NCI-H69 (cell line): ENCODE results near the gene VPS35.

ENCODE experiments used
- DNase-seq: peaks from one replicate; lab custom pipeline; 2025; lab: John Stamatoyannopoulos, UW

The VPS35 gene

DNA sequence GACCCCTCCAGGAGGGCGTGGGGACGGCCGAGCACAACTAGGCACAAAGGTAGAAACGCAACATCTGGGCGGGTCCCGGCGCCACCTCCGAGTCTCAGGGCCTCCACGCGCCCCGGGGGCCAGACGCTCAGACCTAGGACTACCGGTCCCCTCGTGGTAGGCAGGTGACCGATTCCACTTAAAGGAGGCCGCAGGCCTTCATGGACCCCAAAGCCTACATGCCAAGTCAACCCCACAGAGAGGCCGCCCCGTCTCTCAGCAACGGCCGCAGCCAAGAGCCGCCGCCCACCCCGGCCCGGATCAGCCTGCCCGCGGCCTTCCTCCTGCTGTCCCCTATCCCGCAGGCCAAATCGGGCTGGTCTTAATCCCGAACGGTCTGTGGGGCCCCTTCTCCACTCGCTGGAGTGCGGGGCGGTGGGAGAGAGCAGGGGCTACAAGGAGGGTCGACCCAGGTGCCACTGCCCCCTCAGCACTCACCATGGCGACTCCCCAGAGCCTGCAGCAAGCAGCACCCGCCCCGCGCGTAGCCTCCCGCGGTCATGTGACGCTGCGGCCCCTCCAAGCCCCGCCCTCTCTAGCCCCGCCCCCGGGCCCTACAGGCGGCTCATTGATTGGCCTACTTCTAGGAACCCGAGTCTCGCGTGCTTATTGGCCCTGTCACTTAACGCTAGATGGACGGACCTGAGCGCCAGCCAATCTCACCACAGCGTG, at the start of gene VPS35:
TSS of gene VPS35 (minus strand) at position 525 of the 711 bp plus-strand sequence. CDS start at position 480, 45 bp downstream.
- DNase-seq, result peak; percentile 97

DNA sequence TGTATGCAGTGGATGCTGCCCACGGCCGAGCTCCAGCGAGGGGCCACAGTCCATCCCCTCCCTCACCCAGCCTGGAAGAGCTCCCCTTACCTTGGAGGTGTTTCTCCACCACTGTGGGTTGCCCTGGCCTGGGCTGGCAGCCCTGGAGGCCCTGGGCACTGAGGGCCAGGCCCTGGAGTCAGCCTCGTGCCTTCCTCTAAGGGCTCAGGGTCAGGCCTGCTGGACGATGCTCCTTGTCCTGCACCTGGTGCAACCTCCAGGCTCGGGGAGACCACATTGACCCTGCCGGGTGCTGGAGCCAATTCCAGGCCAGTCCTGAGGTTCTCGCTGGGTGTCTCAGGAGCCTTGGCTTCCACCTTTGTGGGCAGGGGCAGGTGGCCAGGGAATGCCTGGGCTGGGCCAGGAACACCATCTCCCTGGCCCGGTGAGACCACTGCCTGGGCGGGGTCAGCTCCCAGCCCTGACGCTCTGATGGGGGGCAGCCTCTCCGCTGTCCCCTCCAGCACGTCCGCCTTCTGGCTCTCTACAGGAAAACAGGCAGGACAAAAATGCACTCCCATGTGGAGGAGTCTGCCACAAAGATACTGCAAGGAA, 48.7 kb upstream of the VPS35 start:
- no peak for DNase-seq

DNA sequence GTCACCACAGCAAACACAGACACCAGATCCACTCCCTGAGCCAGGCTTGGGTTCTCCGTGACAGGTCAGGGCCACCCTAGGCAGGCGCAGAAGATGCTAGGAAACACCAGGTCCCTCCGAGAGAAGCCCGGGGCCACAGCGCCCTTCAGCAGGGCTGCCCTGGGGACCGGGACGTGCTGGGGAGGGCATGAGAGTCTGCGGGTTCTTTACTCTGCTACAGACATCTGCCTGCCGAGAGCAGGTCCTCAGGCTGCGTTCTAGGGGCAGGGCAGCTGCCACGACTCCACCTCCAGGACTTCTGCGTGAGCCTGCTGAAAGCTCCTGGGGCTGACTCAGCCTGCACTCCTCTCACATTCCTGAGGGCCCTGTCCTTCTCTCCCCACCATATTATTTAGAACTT, 47.7 kb upstream of the VPS35 start:
- DNase-seq, result no peak

DNA sequence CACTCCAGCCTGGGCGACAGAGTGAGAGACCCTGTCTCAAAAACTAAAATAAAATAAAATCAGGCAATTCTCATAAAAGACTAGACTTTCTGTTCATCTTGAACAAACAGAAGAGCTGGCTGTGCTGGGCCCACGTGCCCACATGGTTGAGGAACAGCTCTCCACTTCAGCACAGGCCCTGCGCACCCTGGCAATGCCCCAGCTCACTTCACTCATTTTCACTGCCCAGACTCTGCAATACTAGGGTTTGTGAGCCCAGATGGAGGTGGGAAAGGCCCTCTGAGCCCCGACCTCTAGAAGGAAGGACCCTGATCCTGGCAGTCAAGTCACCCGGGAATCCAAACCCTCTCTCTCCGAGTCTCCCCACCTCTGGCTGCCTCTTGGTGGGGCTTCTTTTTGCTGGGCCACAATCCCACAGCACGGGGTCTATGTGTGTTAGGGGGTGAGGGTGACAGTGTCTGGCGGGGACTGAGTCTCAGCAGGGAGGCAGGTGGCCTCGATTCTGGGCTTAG, 44.4 kb upstream of the VPS35 start:
- no peak for DNase-seq

DNA sequence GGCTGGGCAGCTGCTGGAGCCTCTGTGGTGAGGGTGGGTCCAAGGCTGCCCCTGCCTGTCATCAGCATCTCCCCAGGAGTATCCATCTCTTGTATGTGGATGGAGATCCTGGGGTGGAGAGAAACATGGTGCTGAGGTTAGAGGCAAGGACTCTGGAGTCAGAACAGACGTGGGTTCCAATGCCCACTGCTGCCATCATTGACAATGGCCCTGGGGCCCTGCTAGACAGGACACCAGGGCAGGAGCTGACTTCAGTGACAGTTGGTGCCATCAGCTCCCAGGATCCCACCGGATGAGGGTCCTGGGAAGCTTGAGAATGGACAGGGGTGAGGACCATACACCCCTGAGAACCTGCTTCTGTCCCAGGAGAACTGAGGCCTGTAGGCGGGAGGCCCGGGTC, 43.6 kb upstream of the VPS35 start:
- DNase-seq, result no peak

DNA sequence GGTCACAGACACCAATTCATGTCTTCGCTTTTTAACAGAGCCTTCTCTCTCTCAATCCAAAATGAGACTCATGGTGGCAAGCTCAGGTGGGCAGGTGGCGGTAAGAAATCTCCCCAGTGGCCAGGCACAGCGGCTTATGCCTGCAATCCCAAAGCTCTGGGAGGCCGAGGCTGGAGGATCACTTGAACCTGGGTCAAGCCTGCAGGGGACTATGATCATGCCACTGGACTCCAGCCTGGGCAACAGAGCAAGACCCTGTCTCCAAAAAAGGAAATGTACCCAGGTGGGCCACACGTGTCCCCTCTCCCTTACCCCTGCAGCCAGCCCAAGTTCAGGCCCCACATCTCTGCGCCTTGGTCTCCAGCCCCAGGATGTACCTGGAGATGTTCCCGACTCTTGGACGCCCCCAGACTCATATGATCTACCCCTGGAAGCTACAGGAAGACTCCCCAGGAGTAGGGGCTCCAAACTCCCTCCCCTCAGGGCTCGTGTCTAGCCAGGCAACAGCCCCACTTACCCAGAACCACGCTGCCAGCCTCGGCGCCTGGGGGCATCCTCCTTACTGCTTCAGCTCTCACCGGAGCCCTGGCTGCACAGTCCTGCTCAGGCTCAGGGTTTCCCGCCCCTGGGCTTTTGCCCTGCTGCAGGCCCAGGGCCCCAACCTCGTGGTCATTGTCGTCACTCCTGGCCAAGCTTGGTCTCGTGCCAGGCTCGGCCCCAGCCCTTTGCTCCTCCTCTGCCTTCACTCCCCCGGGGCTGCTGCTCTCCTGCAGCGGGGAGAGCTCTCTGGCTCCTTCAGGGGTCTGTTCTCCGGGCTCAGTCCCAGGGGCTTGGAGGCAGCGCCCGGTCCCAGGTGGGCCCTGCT, 42.9 kb upstream of the VPS35 start:
- no peak for DNase-seq

DNA sequence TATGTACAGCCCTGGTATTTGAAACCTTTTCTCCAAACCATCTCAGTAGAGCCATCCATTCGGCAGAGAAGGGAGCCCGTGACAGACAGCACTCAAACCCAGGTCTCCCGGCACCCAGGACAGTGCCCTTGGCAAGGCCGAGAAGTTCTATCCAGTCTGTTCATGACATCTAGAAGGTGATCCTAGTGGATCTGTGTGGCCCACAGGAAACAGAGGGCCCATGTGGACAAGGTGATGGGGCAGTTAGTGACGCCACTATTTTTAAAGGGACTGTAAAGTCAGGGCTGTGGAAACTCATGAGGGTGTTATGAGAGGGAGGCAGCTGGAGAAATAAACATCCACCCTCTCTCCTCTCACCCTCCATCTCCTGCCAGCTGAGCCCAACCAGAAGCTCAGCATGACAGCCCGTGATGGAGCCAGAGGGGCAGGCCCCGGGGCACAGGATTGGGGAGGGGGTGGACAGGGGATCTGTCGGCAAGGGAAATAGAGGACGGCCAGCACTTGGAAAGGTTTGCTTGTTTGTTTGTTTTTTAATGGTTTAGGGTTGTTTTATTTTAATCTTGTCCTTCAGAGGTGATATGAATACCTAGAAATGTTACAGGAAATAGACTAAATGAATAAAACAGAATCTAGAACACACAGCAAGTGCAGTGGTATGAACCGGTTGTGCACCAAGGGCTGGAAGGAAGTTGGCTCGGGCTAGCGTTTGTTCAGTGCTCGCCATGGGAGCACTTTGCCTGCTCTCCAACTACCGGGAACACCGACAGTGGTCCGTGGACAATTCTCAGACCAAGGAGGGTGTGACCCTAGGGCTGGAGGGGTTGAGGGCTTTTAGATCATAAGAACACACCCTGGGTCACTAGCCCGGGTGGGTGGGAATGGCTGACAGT, 42.1 kb upstream of the VPS35 start:
- DNase-seq, result no peak

DNA sequence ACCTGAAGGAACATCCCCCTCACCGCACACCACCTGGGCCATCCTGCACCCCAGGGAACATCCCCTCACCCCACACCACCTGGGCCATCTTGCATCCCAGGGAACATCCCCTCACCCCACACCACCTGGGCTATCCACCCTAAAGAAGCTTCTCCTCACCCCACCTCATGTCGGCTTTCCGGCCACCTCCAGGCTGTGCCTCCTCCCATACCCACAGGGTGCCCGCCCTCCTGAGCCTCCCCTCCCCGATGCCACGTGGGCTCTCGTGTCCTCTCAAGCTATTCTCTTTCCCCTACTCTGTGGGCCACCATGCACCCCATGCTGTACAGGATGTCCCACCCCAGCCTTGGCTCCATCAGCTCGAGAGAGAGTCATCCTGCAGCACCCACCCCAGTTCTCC, 41.1 kb upstream of the VPS35 start:
- no peak for DNase-seq

DNA sequence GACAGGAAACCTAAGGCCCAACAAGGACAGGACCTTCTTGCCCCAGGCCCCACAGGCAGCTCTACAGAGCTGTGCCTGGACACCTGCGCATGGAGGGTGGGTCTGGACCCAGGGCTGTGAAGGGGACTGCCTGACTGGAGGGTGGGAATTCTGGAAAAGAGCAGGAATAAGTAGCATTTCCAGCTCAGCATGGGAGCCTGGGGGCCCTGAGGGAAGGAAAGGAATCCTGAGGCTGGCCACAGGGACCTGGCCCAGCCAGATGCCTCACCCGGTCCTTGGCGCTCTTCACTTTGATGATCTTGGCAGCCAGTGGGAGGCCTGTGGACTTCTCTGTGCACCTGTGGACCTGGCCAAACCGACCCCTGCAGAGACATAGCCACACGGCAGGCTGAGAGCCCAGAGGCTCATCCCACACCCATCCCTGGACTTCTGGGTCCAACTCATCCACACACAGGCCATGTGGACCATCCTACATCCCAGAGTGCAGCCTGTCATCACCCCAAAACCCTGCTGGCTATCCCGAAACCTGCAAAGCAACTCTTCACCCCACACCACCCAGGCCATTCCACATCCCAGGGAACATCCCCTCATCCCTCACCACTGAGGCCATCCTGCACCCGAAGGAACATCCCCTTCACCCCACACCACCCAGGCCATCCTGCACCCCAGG, 40.5 kb upstream of the VPS35 start:
- DNase-seq, result no peak

DNA sequence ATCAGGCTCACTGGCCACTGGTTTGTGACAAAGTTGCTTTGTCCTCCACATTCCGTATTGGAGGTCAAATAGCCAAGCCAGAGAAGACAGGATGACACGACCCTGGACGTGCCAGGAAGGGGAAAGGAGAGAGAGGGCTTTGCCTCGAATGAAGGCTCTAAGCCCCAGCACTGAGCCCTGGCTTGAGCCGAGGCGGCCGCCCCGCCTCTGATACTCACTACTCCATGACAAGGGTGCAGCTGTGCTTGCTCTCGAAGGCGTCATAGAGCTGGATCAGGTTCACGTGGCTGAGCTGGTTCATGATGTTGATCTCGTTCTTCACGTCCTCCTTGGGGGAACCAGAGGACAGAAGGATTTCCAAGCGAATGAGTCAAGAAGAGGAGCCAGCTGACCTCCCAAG, 39.8 kb upstream of the VPS35 start:
- no peak for DNase-seq

DNA sequence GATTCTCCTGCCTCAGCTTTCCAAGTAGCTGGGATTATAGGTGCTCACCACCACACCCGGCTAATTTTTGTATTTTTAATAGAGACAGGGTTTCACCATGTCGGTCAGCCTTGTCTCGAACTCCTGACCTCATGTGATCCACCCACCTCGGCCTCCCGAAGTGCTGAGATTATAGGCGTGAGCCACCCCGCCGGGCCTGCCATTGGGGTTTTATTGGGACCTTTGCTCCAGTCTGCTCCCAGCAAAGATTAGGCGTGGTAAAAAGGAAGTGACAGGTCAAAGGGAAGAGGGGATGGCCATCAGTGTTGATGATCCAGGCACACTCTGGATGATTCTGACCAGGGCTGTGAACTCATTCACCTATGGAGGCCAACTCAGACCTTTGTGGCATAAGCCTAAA, 38.7 kb upstream of the VPS35 start:
- no peak for DNase-seq

DNA sequence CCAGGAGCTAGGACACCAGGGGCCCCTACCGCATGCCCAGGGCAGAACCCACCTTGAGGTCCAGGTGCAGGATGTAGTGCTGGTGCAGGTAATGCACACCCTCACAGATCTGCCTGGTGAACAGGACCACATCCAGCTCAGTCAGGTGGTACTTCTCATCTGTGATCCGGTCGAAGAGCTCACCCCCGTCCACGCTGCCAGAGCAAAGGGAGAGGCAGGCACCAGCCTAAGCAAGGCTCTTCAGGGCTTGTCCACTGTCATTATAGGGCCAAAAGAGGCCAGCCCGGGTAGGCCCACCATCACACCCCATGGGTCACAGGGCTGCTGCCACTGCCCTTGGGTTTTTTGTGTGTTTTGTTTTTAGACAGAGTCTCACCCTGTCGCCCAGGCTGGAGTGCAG, 38.2 kb upstream of the VPS35 start:
- DNase-seq, result no peak

DNA sequence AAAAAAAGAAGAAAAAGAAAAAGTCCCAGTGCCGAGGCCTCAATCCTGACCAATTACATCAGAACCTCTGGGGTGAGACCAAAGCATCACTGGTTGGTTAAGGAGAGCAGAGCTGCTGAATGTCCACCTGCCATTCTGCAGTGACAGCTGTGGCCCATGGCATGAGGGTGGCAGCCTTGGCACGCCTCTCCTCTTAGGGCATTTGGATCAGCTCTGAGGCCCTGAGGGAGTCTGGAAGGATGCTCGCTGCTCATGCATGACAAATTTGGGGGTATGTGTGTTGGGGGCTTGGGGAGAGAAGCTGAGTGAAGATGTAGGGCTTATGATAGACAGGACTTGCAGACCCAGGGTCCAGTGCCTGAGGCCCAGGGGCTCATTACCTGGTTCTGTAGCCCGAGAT, 32.9 kb upstream of the VPS35 start:
- DNase-seq, result no peak

DNA sequence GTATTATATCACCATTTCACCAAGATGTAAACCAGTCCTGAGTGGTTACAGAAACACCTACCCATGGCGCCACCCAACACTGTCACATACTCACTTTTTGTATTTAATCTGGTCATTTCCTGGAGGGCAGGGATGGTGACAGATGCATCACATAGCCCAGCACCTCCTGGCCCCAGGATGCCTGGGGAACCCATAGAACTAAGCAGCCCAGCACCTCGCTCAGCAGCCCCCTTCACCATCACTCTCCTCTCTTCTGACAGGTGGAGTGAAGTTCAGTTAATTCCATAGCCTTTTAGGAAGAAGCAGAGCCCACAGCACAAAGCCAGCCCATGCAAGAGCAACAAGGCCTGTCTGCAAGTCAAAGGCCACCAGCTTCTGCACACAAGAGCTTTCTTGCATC, 31.6 kb upstream of the VPS35 start:
- DNase-seq, result no peak

DNA sequence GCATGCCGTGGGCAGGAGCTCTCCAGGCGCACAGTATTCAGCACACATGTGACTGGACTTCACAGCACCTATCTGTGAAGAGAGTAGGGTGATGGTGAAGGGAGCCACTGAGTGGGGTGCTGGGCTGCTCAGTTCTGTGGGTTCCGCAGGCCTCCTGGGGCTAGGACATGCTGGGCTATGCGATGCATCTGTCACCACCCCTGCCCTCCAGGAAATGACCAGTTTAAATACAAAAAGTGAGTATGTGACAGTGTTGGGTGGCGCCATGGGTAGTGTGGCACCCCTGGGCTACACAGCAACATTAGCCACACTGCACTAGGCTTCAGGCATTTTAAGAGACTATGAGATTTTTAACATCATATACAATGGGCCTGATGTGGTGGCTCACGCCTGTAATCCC, 30.6 kb upstream of the VPS35 start:
- DNase-seq, result no peak

DNA sequence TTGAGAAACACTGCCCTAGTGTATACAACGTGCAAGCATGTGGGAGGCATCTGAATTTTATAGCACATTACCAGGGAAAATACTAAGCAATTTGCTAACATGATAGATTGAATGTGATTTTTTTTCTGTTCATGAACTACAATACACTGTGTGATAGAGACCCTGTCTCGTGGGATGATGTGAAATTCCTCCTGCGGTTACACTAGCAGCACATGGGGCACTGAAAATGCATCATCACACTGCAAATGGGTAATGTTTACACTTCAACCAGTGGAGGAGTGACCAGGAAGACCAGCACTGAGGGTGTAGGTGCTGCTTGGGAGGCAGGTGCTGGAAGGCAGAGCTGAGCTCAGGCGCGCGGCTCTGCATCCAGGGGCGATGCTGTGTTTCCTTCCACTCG, 29.2 kb upstream of the VPS35 start:
- DNase-seq, result peak; percentile 21

DNA sequence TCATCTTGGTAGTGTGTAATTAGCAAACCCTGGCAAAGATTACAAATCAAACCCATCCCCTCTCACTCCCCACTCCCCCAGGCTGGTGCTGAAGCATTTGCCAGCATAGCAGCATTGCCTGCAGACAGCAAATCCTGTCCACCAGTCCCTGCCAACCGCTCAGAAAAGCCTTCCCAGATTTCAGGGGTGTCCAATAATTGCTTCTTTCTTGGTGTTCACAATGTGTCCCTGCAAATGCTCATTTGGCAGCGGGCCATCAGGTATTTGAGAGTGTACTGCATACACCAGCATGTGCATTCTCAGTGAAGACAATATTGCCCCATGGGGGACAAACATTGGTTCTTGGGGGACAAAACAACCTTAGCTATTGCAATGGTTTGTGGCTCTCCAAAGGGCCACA, 28.7 kb upstream of the VPS35 start:
- peak; percentile 56 for DNase-seq

DNA sequence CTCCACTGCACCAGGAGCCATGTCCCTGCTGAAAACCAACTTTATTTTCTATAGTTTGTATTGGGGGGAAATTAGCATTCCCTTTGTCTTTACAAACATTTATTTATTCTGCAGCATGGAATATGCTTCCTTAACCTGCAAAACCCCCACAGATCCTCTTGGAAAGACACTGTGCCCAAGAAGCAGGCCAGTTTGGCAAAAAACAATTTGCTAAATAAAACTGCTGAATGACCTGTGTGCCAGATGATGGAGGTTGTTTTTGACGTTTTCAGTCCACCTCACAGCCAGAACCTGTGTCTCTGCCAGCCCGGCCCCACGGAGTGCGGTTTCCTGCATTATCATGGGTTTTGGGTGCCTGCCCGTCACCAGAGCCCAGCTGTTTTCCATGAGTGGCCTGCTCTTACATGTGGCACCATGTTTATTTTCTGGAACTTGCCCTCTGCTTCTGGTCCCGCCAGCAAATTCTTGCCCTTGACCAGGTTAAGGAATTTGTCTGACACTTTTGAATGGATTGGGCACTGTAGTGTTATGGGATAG, 26.9 kb upstream of the VPS35 start:
- peak; percentile 7 for DNase-seq

DNA sequence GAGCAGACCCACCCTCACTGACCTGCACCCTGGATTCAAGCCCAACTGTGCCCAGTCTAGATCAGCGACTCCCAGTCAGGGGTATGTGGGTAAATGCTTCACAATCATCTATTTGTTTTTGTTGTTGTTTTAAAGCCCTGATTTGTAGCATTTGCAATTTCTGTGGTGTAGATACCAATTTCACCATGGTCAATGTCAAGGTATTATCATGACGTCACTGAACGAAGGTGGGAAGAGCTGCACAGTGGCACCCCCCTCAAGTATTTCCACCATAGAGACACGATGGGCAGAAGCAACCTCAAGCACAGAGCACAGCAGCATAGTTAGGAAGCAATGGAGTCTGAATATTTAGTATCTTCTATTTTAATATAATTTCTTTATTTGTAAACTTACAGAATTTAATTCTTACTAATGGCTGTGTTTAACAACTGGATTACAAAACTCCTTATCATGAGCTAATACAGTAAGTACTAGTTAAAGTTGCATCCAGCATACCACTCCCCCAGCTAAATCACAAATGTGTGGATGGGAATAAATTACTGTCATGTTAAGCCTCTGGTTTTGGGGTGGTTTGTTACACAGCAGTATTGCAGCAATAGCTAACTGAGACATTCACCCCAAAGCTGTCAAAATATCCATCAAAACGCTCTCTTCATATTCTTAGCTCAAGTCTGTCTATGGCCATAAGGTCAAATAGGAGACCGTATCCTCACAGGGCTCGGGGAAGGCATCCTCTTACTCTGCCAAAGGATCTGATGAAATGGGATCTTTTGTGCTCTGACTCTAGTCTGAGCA, 26.0 kb upstream of the VPS35 start:
- no peak for DNase-seq

DNA sequence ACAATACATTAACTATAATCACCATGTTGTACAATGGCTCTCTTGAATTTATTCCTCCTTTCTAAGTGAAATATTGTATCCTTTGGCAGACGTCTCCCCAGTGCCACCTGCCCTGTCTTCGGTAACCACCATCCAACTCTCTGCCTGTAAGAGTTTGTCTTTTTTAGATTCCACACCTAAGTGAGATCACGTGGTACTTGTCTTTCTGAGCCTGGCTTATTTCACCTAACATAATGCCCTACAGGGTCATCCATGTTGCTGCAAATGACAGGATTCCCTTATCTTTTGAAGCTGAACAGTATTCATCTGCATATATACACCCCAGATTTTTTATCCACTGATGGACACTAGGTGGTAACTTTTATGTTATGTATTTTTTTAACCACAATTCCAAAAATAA, 24.7 kb upstream of the VPS35 start:
- peak; percentile 34 for DNase-seq
